HG03571 (cell line): ENCODE data around the gene NEMP1.
"Not testable (repeated sequence)": the region's sequence is repeated elsewhere in the genome, so short reads cannot be mapped to it uniquely, and the experiment has no call there.

Experiments
- ATAC-seq: cut with Tn5 transposase; IDR thresholded peaks from one replicate; pipeline ENCODE4 v1.9.1; 2021; ENCODE audit not compliant: unreplicated experiment

The NEMP1 gene

GRCh38 chr12:57031138-57031725 is 47.4 kb downstream of the NEMP1 start:
- no peak for ATAC-seq

DNA sequence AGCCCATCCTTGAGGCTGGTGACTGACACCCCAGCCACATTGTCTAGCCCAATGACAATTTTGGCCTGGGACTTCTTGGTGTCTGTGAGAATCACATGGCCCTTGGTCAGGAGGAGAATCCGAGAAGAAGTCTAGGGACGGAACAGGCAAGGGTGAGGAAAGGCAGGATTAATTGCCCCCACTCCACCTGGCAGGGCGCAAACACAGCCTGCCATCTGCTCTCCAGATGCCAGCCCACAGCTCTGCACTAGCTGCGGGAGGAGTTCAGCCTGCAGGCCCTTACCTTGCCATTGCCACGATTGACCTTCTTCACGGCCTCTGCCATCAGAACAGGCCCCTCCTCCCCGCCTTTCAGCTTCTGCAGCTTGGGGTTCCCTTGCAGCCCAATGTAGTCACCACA is 49.1 kb downstream of the NEMP1 start:
- no peak for ATAC-seq

DNA sequence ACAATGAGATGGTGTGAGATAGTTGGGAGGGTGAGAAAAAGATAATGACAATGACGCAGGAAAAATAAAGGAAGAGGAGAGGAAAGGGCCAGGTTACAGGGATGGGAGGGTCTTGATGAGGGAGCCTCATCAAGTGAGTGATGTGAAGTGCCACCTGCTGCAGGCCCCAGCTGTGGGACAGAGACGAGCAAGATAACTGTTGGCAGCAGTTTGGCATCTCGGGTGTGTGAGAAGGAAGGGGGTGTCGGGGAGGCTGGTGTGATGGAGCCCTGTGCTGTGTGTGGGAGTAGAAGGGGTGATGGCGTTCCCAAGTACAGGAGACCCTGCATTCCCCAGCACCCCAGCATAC is 50.8 kb downstream of the NEMP1 start:
- no peak for ATAC-seq

DNA sequence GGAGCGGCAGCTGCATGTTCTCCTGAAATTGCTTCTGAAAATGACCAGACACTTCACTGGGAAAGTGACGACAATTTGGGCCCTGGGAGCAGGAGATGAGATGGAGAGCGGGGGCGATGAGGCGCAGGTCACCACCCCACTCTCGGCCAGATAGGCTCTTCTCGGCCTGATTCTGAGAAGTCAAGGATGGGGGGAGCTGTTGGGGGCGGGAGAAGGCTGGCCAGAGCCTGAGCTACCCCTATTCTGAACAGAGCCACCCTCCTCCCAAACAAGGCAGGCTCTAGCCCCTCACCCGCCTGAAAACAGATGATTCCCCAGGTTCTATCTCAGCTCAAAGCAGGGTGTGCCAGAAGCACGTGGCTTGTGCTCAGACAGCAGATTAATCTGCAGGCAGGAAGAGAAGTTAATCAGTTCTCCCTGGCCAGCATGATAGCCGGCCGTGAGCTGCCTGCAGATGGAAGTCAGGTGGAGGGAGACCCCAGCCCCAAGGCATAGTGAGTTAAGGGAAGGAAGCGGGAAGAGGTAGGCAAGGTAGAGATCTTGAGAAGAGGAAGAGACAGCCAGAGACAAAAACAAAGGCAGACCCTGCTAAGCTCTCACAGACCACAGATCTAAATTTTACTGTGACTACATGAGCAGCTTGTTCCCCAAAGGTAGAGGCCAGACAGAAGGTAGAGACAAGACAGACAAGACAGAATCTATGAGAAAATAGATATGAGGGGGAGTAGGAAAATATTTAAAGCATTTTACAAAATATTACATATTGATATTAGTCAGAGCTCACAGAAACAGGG is 51.4 kb downstream of the NEMP1 start:
- ATAC-seq: no peak

GRCh38 chr12:57025196-57025595 is 53.4 kb downstream of the NEMP1 start:
- ATAC-seq: no peak

- ATAC-seq: not testable (repeated sequence)
These were observed 56.3 kb downstream of the NEMP1 start for GRCh38 chr12:57022324-57022723.

GRCh38 chr12:57019983-57020719 is 58.4 kb downstream of the NEMP1 start:
- ATAC-seq: no peak

DNA sequence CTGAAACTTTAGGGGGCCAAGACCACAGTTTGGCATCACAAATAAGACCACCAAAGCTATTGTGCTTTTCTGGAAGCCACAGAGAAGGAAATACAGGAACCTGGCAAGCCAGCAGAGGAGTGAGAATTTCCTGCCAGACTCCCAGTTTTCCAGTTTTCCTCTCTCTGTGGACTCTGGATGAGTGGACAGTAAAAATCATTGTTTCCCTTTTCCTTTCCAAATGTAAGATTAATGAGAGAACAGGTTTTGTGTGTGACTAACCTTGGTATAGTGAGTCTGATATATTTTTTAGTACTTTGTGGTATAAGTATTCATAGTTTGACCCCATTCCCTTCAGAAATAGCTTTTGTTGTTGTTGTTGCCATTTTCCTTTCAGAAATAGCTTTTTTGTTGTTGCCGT is 59.7 kb downstream of the NEMP1 start:
- no peak for ATAC-seq

DNA sequence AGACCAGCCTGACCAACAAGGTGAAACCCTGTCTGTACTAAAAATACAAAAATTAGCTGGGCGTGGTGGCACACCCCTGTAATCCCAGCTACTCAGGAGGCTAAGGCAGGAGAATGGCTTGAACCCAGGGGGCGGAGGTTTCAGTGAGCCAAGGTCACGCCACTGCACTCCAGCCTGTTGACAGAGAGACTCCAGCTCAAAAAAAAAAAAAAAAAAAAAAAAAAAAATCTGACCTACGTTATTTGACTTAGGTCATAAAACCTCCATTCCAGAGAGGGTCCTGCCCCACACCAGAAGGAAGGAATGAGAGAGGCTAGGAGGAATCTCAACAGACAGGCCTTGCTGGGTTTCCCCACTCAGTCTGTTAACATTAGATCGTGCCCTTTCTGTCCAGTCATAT is 60.2 kb downstream of the NEMP1 start:
- ATAC-seq: not testable (repeated sequence)

DNA sequence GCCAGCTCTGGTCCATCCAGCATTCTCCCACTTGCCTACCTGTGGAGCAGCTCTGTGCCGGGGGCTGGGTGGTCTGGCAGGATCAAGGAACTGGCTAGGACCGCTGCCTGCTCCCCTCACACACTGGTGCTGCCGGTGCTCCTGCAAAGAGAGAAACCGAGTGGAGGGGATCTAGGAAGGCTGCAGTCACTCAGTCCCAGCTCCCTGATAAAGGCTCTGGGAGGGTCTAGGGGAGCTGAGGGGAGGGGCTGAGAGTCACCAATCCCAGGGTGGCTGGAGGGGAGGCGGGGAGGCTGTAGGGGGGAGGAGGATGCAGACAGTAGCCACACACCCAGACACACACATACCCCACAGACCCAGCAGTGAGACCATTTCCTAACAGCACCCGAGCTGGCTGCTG is 62.2 kb downstream of the NEMP1 start, which contains the start of gene TAC3:
Gene TAC3 (minus strand): TSS at position 182 of the 400 bp plus-strand sequence. CDS start 732 bp downstream, outside the sequence.
- no peak for ATAC-seq

DNA sequence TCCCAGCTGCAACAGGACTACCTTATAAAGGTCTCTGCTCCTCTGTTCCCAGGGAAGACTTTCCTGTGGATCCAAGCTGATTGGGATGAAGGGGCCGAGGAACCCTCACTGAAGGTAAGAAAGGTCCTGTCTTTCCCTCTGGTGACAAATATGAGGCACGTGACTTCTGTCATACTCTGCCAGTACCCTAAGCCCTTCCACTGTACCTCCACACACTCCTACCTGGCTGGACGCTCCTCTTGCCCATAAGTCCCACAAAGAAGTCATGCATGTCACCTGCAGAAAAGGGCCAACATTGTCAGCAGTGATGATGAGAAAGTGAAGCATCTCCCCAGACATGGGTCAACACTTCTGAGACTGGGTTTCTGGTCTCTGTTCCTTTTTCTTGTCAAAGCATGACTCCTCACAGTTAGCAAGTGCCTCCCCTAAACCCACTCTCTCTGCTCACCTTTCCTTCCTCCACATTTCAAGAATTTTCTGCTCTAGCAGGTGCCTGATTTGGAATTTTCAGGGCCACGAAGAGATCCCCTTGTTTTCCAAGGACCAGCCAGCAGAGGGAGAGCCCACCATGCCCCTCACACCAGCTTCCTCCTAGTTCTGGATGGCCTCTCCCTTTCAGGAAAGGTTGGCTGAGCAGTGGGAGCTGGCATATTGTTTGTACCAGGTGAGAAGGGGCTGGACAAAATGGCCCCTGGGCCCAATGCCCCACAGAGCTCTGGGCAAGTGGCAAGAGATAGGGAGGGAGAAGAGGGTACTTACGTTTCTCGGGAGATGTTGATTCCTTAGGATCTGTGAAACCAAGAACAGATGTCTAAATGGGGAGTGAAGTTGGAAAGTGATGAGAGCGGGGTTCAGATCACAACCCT is 65.8 kb downstream of the NEMP1 start:
- peak; percentile 64 for ATAC-seq

- ATAC-seq: peak; percentile 46
These were observed 66.9 kb downstream of the NEMP1 start for GRCh38 chr12:57011438-57012424.

DNA sequence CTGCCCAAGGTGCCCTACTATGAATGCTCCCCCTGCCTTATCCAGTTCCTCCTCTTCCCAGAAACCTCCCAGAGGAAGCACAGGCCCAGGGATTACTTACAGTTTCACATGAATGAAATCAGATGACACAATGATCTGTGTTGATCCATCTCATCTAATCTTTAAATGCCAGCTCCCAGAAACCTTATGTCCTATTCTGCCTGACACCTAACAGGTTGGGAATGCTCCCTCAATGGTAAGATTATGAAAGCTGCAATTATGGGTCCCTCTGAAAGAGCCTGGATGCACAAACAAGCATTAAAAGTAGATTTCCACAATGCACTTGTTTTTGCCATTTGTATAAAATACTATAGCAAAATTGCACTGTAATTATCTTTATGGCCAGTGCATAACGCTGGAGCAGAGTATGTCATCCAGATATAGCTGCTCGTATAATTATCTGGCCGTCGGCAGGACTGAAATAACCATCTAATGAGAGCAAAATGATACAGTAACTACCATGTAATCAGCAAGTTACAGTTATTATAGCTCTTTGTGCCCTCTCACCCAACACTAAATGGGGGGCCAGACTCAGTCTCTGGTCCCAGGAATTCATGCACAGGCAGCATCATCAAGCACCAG is 67.9 kb downstream of the NEMP1 start:
- ATAC-seq: no peak

GRCh38 chr12:57009949-57010626 is 68.5 kb downstream of the NEMP1 start:
- ATAC-seq: no peak

DNA sequence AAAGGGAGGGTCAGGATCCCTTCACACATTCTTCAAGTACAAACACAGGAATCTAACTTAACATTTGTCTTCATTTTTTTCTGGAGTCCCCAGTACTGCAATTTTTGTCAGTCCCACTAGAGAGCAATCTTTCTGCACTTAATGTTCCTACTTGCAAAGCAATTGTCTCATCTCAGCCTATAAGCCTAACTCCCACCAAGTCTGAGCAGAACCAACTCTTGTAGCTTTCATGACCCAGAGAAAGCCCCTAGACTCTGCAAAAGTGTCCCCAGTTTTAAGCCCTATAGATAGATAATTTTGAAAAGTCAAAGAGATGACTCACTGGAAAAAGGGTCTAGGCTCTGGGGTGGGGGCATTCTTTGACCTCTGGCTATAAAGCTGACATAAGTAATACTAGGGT is 70.4 kb downstream of the NEMP1 start:
- ATAC-seq: no peak

DNA sequence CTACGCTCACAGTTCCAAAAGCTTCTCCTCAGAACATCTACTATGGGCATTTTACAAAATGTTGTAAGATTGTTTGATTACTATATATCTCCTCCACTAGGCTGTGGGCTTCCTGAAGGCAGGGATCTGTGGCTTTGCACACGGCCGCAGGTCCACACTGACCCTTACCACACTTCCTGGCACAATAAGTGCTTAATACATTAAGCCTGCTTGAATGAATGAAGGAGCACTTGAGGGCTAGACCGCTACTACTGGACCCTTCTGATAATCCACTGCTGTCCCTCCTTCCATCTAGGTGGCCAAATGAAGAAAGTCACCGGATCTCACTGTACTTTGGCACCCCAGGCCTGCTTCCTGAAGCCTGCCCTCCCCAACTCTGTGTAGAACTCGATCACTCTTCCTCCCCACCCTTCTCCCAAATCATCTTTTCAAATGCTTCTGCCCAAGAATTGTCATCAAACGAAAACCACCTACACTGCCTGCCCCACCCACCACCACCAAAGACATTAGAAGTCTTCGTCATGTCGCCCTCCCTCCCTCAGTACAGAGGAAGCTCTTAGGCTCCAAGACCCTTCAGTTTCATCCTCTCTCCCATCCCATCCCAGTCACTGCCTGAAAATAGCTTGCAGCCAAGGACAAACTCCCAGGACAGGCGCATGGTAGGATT is 71.6 kb downstream of the NEMP1 start:
- no peak for ATAC-seq

- peak; percentile 52 for ATAC-seq
These were observed 72.4 kb downstream of the NEMP1 start, which contains the start of gene ZBTB39 for GRCh38 chr12:57005980-57006808. TSS of gene ZBTB39 (minus strand) at chr12:57006546. CDS start at chr12:57004917, 1,629 bp downstream.
